HepG2 (cell line): Measurements from ENCODE around the gene EPHB4.

Source experiments
- CTCF ChIP-seq: sonication (generic); formaldehyde crosslinking; IDR thresholded peaks from 2 replicates; pipeline ENCODE4 v1.5.0; 2020; ENCODE audit warnings: mild to moderate bottlenecking, missing genetic modification reagents, moderate library complexity
- MLLT10 ChIP-seq: sonication (generic); formaldehyde crosslinking; IDR thresholded peaks from 2 replicates; pipeline ENCODE4 v1.4.0; 2020; ENCODE audit warnings: missing genetic modification reagents
- MXD4 ChIP-seq: IDR thresholded peaks from 2 replicates; pipeline ENCODE4 v1.6.1; 2016; ENCODE audit warnings: mild to moderate bottlenecking, missing biosample characterization, missing genetic modification reagents
- MYC ChIP-seq: sonication (generic); formaldehyde crosslinking; IDR thresholded peaks from 2 replicates; pipeline ENCODE4 v1.9.0; 2021; ENCODE audit warnings: missing genetic modification reagents, borderline replicate concordance
- RBAK ChIP-seq: sonication (generic); formaldehyde crosslinking; IDR thresholded peaks from 2 replicates; pipeline ENCODE4 v1.5.1; 2020; ENCODE audit warnings: mild to moderate bottlenecking, missing genetic modification reagents
- ZBTB20 ChIP-seq: sonication (generic); formaldehyde crosslinking; IDR thresholded peaks from 2 replicates; pipeline ENCODE4 v1.8.1; 2023; ENCODE audit warnings: missing genetic modification reagents, low read depth, mild to moderate bottlenecking, borderline replicate concordance
- ZNF138 ChIP-seq: sonication (generic); formaldehyde crosslinking; IDR thresholded peaks from 2 replicates; pipeline ENCODE4 v1.5.0; 2020; ENCODE audit warnings: mild to moderate bottlenecking, low read depth, missing genetic modification reagents
- ZNF513 ChIP-seq: sonication (generic); formaldehyde crosslinking; conservative IDR thresholded peaks from 2 replicates; pipeline ENCODE4 v1.5.0; 2020; ENCODE audit warnings: missing genetic modification reagents

GRCh38 chr7:100811480-100811879 lies 15.8 kb downstream of the EPHB4 start:
- TF ChIP-seq CTCF (CRISPR knock-in tag) (no peak), ZNF138 (CRISPR knock-in tag) (no peak), MYC (no peak), ZBTB20 (CRISPR knock-in tag) (no peak), RBAK (CRISPR knock-in tag) (no peak), ZNF513 (no peak), MXD4 (no peak), MLLT10 (CRISPR knock-in tag) (no peak)
